Measurements from ENCODE around the gene LRTM2.

Gene LRTM2

DNA sequence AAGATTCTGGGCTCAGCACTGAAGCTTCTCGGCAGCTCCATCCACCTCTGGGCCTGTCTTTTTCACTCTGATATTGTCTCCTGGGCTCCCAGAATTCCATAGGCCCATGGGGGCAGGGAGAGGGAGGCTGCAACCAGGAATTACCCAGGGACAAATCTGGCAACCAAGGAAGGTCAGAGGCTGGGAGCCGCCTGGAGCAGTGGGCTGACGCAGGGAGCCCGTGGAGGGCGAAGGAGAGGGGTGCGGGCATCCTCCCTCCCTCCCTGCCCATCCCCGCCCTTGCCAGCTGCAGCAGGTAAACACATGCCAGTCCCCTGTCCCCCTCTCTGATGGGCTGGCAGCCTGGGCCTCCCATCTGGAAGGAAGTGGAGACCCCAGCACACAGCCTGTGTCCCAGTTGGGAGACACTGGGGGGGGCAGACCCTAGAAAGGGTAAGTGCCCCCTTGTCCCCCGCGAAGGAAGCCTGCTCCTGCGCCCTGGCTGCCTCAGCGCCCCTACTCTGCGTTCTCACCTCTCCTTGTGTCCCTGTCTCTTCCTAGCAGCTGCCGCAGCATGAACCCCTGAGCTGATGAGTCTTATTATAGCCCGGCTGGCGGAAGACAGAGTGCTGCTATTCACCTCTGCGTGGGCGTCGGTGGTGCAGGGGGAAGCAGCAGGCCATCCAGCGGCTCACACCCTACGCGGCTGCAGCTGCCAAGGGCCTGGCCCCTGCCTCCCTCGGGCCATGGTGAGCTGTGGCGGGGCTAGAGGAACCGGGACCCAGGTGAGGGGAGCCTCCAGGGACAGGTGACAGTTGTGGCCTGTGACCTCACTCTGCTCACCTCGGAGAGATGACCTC lies 6.7 kb downstream of the LRTM2 start:
- DNase-seq (ENCODE audit: insufficient read length), result no peak
- TF ChIP-seq POLR2AphosphoS5 (IDR thresholded peaks at IDR 0.05; ENCODE audit: low read depth, low read length) (no peak), POLR2A (IDR thresholded peaks at IDR 0.05; ENCODE audit: low read depth, low read length) (no peak), TAF1 (IDR thresholded peaks at IDR 0.05; ENCODE audit: borderline replicate concordance, low read depth, low read length) (no peak)
- FAIRE-seq, result no peak

DNA sequence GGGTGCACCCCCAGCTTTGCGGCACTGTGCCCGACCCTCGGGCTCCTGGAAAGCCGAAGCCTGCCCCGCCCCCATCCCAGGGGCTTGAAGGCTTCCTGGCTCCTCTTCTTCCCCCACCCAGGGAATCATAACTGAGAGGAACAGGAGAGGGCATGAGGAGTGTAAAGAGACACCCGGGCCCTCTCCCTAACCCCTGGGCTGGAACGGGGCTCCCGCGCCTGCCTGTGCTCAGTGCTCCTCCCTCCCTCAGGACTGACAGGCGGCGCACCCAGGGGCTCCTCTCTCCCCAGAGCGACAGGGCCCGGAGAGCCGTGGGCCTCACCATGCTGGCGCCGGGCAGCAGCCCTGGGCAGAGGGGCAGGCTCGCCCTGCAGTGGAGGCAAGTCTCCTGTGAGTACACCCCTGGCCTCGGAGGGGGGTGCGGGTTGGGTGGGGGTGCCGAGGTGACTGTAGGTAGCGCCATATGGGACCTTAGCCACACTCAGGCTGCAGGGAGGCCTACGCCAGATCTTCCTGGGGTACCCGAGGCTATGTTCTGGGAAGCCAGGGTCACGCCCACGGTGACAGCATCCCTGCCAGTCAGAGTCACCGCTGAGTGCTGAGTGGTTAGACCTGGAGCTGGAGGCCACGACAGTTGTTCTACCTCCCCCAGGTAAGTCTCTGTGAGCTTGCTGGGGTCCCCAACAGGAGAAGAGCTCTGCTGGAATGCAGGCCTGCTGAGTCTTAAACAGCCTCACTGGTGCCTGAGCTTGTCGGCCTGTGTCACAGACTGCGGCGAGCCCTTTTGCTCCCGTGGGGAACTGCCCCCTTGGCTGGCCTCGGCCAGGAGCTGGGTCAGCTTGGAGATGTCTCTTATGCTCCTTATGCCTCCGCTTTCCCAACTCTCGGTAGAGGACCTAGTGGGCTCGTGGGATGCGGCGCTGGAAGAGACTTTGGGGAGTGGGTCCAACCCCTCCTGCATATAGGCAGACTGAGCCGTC lies 7.8 kb downstream of the LRTM2 start:
- DNase-seq (ENCODE audit: insufficient read length), result no peak
- no peak for FAIRE-seq
- TF ChIP-seq POLR2A (IDR thresholded peaks at IDR 0.05; ENCODE audit: low read depth, low read length), result no peak
- TF ChIP-seq POLR2AphosphoS5 (IDR thresholded peaks at IDR 0.05; ENCODE audit: low read depth, low read length), result no peak
- TF ChIP-seq TAF1 (IDR thresholded peaks at IDR 0.05; ENCODE audit: borderline replicate concordance, low read depth, low read length), result no peak

- TF ChIP-seq POLR2AphosphoS5 (IDR thresholded peaks at IDR 0.05; ENCODE audit: low read depth, low read length) (no peak), POLR2A (IDR thresholded peaks at IDR 0.05; ENCODE audit: low read depth, low read length) (no peak), TAF1 (IDR thresholded peaks at IDR 0.05; ENCODE audit: borderline replicate concordance, low read depth, low read length) (no peak)
- DNase-seq (ENCODE audit: insufficient read length) (no peak), FAIRE-seq (no peak)
Observed at GRCh38 chr12:1828856-1829255, 8.5 kb downstream of the LRTM2 start.

DNA sequence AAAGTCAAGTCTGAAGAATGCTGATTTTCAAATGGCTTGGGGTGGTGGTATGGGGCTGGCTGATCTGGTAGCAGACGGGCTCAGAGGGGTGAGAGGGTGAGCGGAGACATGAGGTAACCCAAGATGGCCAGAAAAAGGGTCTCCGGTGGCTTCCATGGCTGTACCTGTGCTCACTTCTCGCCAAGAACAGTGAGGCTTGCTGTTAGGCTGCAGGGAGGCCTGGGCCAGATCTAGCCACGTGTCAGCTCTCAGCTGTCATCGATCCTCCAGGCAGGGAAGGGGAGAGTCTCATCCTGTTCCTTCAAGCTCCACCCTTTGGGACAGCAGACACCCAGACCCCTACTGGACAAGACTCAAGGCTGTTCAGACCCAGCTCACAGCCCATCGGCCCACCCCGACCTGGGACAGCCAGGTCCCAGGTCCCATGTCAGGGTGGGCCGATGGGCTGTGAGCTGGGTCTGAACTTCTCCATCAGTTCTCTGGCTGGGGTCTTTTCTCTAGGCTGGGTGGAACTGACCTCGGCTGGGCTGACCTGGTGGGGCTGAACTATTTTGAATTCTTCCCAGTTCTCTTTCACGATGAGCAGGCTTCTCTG lies 9.0 kb downstream of the LRTM2 start:
- FAIRE-seq (no peak), DNase-seq (ENCODE audit: insufficient read length) (no peak)
- TF ChIP-seq TAF1 (IDR thresholded peaks at IDR 0.05; ENCODE audit: borderline replicate concordance, low read depth, low read length) (no peak), POLR2AphosphoS5 (IDR thresholded peaks at IDR 0.05; ENCODE audit: low read depth, low read length) (no peak)

DNA sequence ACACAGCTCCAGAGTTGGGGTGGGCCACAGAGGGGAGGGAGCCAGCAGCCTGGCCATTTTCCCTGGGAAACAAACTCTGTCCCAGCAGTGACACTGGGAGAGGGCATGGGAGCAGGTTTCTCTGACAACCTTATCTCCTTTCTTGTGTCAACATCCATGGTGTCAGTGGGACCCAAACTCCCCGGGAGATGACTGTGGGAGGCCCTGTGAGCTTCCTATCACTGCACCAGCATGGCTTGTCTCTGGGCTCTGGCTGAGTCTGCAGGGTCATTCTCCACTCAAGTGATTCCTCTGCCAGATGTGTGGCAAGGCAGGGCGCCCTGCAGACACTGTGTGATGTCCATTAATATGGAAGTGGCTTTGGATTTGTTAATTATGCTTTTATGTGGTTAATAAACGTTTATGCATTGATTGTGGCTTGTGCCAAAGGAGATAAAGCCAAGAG lies 10.1 kb downstream of the LRTM2 start:
- FAIRE-seq (no peak), DNase-seq (ENCODE audit: insufficient read length) (no peak)
- TF ChIP-seq POLR2AphosphoS5 (IDR thresholded peaks at IDR 0.05; ENCODE audit: low read depth, low read length), result no peak
- TF ChIP-seq POLR2A (IDR thresholded peaks at IDR 0.05; ENCODE audit: low read depth, low read length), result no peak

GRCh38 chr12:1830981-1831963 lies 10.9 kb downstream of the LRTM2 start:
- TF ChIP-seq TAF1 (IDR thresholded peaks at IDR 0.05; ENCODE audit: borderline replicate concordance, low read depth, low read length) (no peak), POLR2AphosphoS5 (IDR thresholded peaks at IDR 0.05; ENCODE audit: low read depth, low read length) (no peak), POLR2A (IDR thresholded peaks at IDR 0.05; ENCODE audit: low read depth, low read length) (no peak)
- FAIRE-seq, result no peak
- DNase-seq (ENCODE audit: insufficient read length), result no peak

DNA sequence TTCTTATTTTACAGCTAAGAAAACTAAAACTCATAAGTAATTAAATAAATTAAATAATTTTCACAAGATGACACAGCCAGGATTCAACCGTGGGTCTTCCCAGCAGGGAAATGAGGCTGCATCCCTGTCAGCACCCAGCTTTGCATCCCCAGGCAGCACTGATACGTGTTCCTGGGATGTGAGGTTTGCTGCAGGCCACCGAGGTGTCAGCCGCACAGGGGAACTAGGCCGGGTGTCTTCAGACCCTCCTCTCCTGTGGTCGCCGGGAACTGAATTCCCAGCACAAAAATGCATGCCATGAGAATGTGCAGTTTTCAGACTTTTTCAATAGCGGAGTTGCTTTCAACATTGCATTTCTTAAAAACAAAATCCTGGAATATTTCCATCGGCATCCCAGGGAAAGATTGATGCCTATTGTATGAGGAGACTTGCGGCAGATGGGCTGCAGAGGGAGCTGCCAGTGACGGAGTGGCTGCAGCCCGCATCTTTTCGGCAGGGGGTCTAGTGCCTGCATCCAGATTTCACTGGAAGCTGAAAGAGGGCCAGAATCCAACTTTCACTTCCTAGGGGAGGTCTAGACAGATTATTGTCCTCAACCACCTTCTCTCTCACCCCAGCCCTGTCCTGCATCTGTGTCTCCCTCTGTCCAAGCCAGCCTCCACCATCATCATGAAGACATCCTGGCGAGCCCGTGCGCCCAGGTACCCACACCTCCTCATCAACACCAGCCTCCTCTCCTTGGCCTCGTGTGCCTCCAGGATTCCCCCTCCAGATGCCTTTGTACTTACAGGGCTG lies 12.6 kb downstream of the LRTM2 start:
- FAIRE-seq (no peak), DNase-seq (ENCODE audit: insufficient read length) (no peak)
- no peak for TF ChIP-seq POLR2AphosphoS5 (IDR thresholded peaks at IDR 0.05; ENCODE audit: low read depth, low read length)
- TF ChIP-seq POLR2A (IDR thresholded peaks at IDR 0.05; ENCODE audit: low read depth, low read length), result no peak
- no peak for TF ChIP-seq TAF1 (IDR thresholded peaks at IDR 0.05; ENCODE audit: borderline replicate concordance, low read depth, low read length)

DNA sequence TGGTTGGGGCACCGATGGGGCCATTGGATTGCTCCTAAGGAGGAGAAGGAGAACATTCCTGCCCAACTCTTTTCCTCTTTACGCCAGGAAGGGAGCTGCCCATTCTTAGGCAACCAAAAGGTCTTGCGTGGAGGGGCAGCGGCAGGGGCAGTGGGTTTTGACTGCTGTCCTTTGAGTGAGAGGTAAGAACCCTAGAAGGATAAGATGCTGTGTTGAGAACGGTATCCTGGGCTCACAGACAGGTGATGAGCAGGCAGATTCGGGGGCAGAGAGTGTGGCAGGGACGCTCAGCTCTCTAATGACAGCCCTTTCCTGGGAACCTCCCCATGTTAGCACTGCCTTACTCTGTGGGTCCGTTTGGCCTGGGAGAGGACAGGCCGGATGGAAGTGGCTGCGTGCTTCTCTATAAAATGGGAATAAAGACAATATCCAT lies 13.2 kb downstream of the LRTM2 start:
- FAIRE-seq (no peak), DNase-seq (ENCODE audit: insufficient read length) (no peak)
- no peak for TF ChIP-seq POLR2AphosphoS5 (IDR thresholded peaks at IDR 0.05; ENCODE audit: low read depth, low read length)
- no peak for TF ChIP-seq POLR2A (IDR thresholded peaks at IDR 0.05; ENCODE audit: low read depth, low read length)
- no peak for TF ChIP-seq TAF1 (IDR thresholded peaks at IDR 0.05; ENCODE audit: borderline replicate concordance, low read depth, low read length)

GRCh38 chr12:1834186-1834925 lies 14.0 kb downstream of the LRTM2 start:
- FAIRE-seq (no peak), DNase-seq (ENCODE audit: insufficient read length) (no peak)
- TF ChIP-seq POLR2A (IDR thresholded peaks at IDR 0.05; ENCODE audit: low read depth, low read length) (no peak), POLR2AphosphoS5 (IDR thresholded peaks at IDR 0.05; ENCODE audit: low read depth, low read length) (no peak), TAF1 (IDR thresholded peaks at IDR 0.05; ENCODE audit: borderline replicate concordance, low read depth, low read length) (no peak)
